ENCODE measurements around the gene IFNA13. TPM values are rescaled to one million over a fixed set of nuclear protein-coding genes. Genes with fewer than 3 reads are reported as not detected.

The IFNA13 gene
- total and polyA plus RNA-seq, 4 donors, result not detected

- Histone ChIP-seq H3K36me3 (ENCODE audit: control insufficient read depth in 1 of 2, insufficient read depth in 2 of 2, low read length in 1 of 2) (no peaks in the 10 kb centered on the region), H3K27me3 (ENCODE audit: control insufficient read depth in 1 of 2, insufficient read depth in 2 of 2, low read length in 1 of 2) (no peaks in the 10 kb centered on the region), H3K27ac (ENCODE audit: low read depth in 1 of 2, low read length in 2 of 2) (no peak overlapping the region), H3K9me3 (ENCODE audit: control insufficient read depth, low read length) (no peaks in the 10 kb centered on the region), H3K4me1 (ENCODE audit: control insufficient read depth in 1 of 2, insufficient read depth in 2 of 2, low read length in 2 of 2) (peaks cover 6 to 16% of the 10 kb centered on the region in 2 donors), H3K4me3 (ENCODE audit: low read length in 2 of 2) (no peak overlapping the region)
- DNase-seq, result no peak
- intact Hi-C loops (cut with DNase I), result no loop called here
- no peak for ATAC-seq (ENCODE audit: low FRiP score)
Observed at GRCh38 chr9:21336457-21336856, 31.4 kb downstream of the IFNA13 start.

GRCh38 chr9:21334701-21335632 lies 32.9 kb downstream of the IFNA13 start, which contains the start of gene KLHL9:
TSS of gene KLHL9 (minus strand) at chr9:21335404. CDS start at chr9:21334859, 545 bp downstream.
- H3K4me3 ChIP-seq (ENCODE audit: low read length in 2 of 2), result peak within 1 kb of the TSS; percentile 83 to 98
- peak within 1 kb of the TSS; percentile 51 to 78 for H3K27ac ChIP-seq (ENCODE audit: low read depth in 1 of 2, low read length in 2 of 2)
- 0% methylated on average over 55 of the region's 55 CpGs for WGBS, 2 donors
- ATAC-seq (ENCODE audit: low FRiP score), result peak; percentile 99
- H3K4me1 ChIP-seq (ENCODE audit: control insufficient read depth in 1 of 2, insufficient read depth in 2 of 2, low read length in 2 of 2), result peaks cover 6 to 16% of the 10 kb centered on the region in 2 donors
- peak; percentile 96 to 97 for DNase-seq
- H3K9me3 ChIP-seq (ENCODE audit: control insufficient read depth, low read length), result no peaks in the 10 kb centered on the region
- intact Hi-C loops (cut with DNase I), result loop anchor here (5.0 kb wide), 2 partner anchors 62 to 467 kb away; partner anchors contain the start of gene MTAP (in 2 of the 2)
- H3K27me3 ChIP-seq (ENCODE audit: control insufficient read depth in 1 of 2, insufficient read depth in 2 of 2, low read length in 1 of 2), result no peaks in the 10 kb centered on the region
- no peaks in the 10 kb centered on the region for H3K36me3 ChIP-seq (ENCODE audit: control insufficient read depth in 1 of 2, insufficient read depth in 2 of 2, low read length in 1 of 2)

- H3K4me1 ChIP-seq (ENCODE audit: control insufficient read depth in 1 of 2, insufficient read depth in 2 of 2, low read length in 2 of 2), result peaks cover 6 to 16% of the 10 kb centered on the region in 2 donors
- intact Hi-C loops (cut with DNase I), result loop anchor here (5.0 kb wide), 2 partner anchors 64 to 469 kb away; partner anchors contain the start of gene MTAP (in 2 of the 2)
Observed at GRCh38 chr9:21333226-21333625, 34.6 kb downstream of the IFNA13 start.

GRCh38 chr9:21331676-21332402 lies 36.0 kb downstream of the IFNA13 start:
- Histone ChIP-seq H3K27me3 (ENCODE audit: control insufficient read depth in 1 of 2, insufficient read depth in 2 of 2, low read length in 1 of 2) (no peaks in the 10 kb centered on the region), H3K9me3 (ENCODE audit: control insufficient read depth, low read length) (no peaks in the 10 kb centered on the region), H3K4me1 (ENCODE audit: control insufficient read depth in 1 of 2, insufficient read depth in 2 of 2, low read length in 2 of 2) (peaks cover 6 to 16% of the 10 kb centered on the region in 2 donors), H3K36me3 (ENCODE audit: control insufficient read depth in 1 of 2, insufficient read depth in 2 of 2, low read length in 1 of 2) (no peaks in the 10 kb centered on the region), H3K27ac (ENCODE audit: low read depth in 1 of 2, low read length in 2 of 2) (no peak overlapping the region), H3K4me3 (ENCODE audit: low read length in 2 of 2) (no peak overlapping the region)
- WGBS, 2 donors, result 23 to 27% methylated on average over 5 of the region's 5 CpGs
- intact Hi-C loops (cut with DNase I), result loop anchor here (5.0 kb wide), 2 partner anchors 65 to 470 kb away; partner anchors contain the start of gene MTAP (in 2 of the 2)
- ATAC-seq (ENCODE audit: low FRiP score) (no peak), DNase-seq (no peak)

More at GRCh38 chr9:21333226-21333625, 34.6 kb downstream of the IFNA13 start:
- Histone ChIP-seq H3K9me3 (ENCODE audit: control insufficient read depth, low read length) (no peaks in the 10 kb centered on the region), H3K4me3 (ENCODE audit: low read length in 2 of 2) (peak overlapping the region in 1 of 2 donors; percentile 14), H3K36me3 (ENCODE audit: control insufficient read depth in 1 of 2, insufficient read depth in 2 of 2, low read length in 1 of 2) (no peaks in the 10 kb centered on the region), H3K27ac (ENCODE audit: low read depth in 1 of 2, low read length in 2 of 2) (no peak overlapping the region), H3K27me3 (ENCODE audit: control insufficient read depth in 1 of 2, insufficient read depth in 2 of 2, low read length in 1 of 2) (no peaks in the 10 kb centered on the region)
- 96% methylated on average over 2 of the region's 2 CpGs for WGBS, 2 donors
- ATAC-seq (ENCODE audit: low FRiP score) (no peak), DNase-seq (no peak)

GRCh38 chr9:21326526-21327139 lies 41.2 kb downstream of the IFNA13 start:
- Histone ChIP-seq H3K4me3 (ENCODE audit: low read length in 2 of 2) (no peak overlapping the region), H3K9me3 (ENCODE audit: control insufficient read depth, low read length) (no peaks in the 10 kb centered on the region), H3K27me3 (ENCODE audit: control insufficient read depth in 1 of 2, insufficient read depth in 2 of 2, low read length in 1 of 2) (no peaks in the 10 kb centered on the region), H3K36me3 (ENCODE audit: control insufficient read depth in 1 of 2, insufficient read depth in 2 of 2, low read length in 1 of 2) (peaks cover 0 to 5% of the 10 kb centered on the region in 2 donors), H3K4me1 (ENCODE audit: control insufficient read depth in 1 of 2, insufficient read depth in 2 of 2, low read length in 2 of 2) (peaks cover 0 to 2% of the 10 kb centered on the region in 2 donors), H3K27ac (ENCODE audit: low read depth in 1 of 2, low read length in 2 of 2) (no peak overlapping the region)
- 24 to 36% methylated on average over 2 of the region's 2 CpGs for WGBS, 2 donors
- DNase-seq (no peak), ATAC-seq (ENCODE audit: low FRiP score) (peak; percentile 79)
- intact Hi-C loops (cut with DNase I), result loop anchor here in 1 of 2 donors (10.0 kb wide), 1 partner anchor 712 kb away; no protein-coding TSS in a partner anchor

GRCh38 chr9:21324047-21324446 lies 43.8 kb downstream of the IFNA13 start:
- intact Hi-C loops (cut with DNase I), result loop anchor here in 1 of 2 donors (5.0 to 10.0 kb wide), 2 partner anchors 463 to 709 kb away; no protein-coding TSS in a partner anchor
- H3K27ac ChIP-seq (ENCODE audit: low read depth in 1 of 2, low read length in 2 of 2), result no peak overlapping the region
- peaks cover 4 to 5% of the 10 kb centered on the region in 2 donors for H3K36me3 ChIP-seq (ENCODE audit: control insufficient read depth in 1 of 2, insufficient read depth in 2 of 2, low read length in 1 of 2)
- H3K27me3 ChIP-seq (ENCODE audit: control insufficient read depth in 1 of 2, insufficient read depth in 2 of 2, low read length in 1 of 2), result no peaks in the 10 kb centered on the region
- H3K9me3 ChIP-seq (ENCODE audit: control insufficient read depth, low read length), result no peaks in the 10 kb centered on the region
- no peak for DNase-seq
- H3K4me1 ChIP-seq (ENCODE audit: control insufficient read depth in 1 of 2, insufficient read depth in 2 of 2, low read length in 2 of 2), result no peaks in the 10 kb centered on the region
- no peak overlapping the region for H3K4me3 ChIP-seq (ENCODE audit: low read length in 2 of 2)
- WGBS, 2 donors, result 73 to 74% methylated on average over 4 of the region's 4 CpGs
- ATAC-seq (ENCODE audit: low FRiP score), result no peak

- WGBS, 2 donors, result 86 to 89% methylated on average over 5 of the region's 5 CpGs
- H3K9me3 ChIP-seq (ENCODE audit: control insufficient read depth, low read length), result no peaks in the 10 kb centered on the region
- intact Hi-C loops (cut with DNase I), result loop anchor here in 1 of 2 donors (5.0 to 10.0 kb wide), 2 partner anchors 464 to 708 kb away; no protein-coding TSS in a partner anchor
- no peak overlapping the region for H3K27ac ChIP-seq (ENCODE audit: low read depth in 1 of 2, low read length in 2 of 2)
- H3K4me1 ChIP-seq (ENCODE audit: control insufficient read depth in 1 of 2, insufficient read depth in 2 of 2, low read length in 2 of 2), result no peaks in the 10 kb centered on the region
- DNase-seq (no peak), ATAC-seq (ENCODE audit: low FRiP score) (no peak)
- H3K36me3 ChIP-seq (ENCODE audit: control insufficient read depth in 1 of 2, insufficient read depth in 2 of 2, low read length in 1 of 2), result peaks cover 4 to 5% of the 10 kb centered on the region in 2 donors
- H3K27me3 ChIP-seq (ENCODE audit: control insufficient read depth in 1 of 2, insufficient read depth in 2 of 2, low read length in 1 of 2), result no peaks in the 10 kb centered on the region
- H3K4me3 ChIP-seq (ENCODE audit: low read length in 2 of 2), result no peak overlapping the region
Observed at GRCh38 chr9:21322911-21323461, 44.9 kb downstream of the IFNA13 start.

- no peak overlapping the region for H3K27ac ChIP-seq (ENCODE audit: low read depth in 1 of 2, low read length in 2 of 2)
- ATAC-seq (ENCODE audit: low FRiP score) (no peak), DNase-seq (no peak)
- intact Hi-C loops (cut with DNase I), result loop anchor here in 1 of 2 donors (5.0 to 10.0 kb wide), 2 partner anchors 467 to 706 kb away; no protein-coding TSS in a partner anchor
- H3K4me3 ChIP-seq (ENCODE audit: low read length in 2 of 2), result no peak overlapping the region
- no peaks in the 10 kb centered on the region for H3K4me1 ChIP-seq (ENCODE audit: control insufficient read depth in 1 of 2, insufficient read depth in 2 of 2, low read length in 2 of 2)
- no peaks in the 10 kb centered on the region for H3K27me3 ChIP-seq (ENCODE audit: control insufficient read depth in 1 of 2, insufficient read depth in 2 of 2, low read length in 1 of 2)
- 73 to 78% methylated on average over 2 of the region's 2 CpGs for WGBS, 2 donors
- H3K9me3 ChIP-seq (ENCODE audit: control insufficient read depth, low read length), result no peaks in the 10 kb centered on the region
- H3K36me3 ChIP-seq (ENCODE audit: control insufficient read depth in 1 of 2, insufficient read depth in 2 of 2, low read length in 1 of 2), result peaks cover 4 to 5% of the 10 kb centered on the region in 2 donors
Observed at GRCh38 chr9:21320465-21320864, 47.4 kb downstream of the IFNA13 start.
